Osteocyte (in vitro differentiated cells): ENCODE data around the gene ATP4A. TPM values are rescaled to one million over a fixed set of nuclear protein-coding genes. Genes with fewer than 3 reads are reported as not detected.

Experiments used
- DNase-seq: peaks from one replicate; pipeline ENCODE4 v3.0.0; 2021; ENCODE audit warnings: mixed read lengths; ENCODE audit not compliant: unreplicated experiment; ENCODE audit errors: extremely low spot score
- H3K27ac Mint-ChIP-seq: one replicate; pipeline ENCODE4 v1.8.0; 2021; ENCODE audit warnings: mild to moderate bottlenecking, mixed read lengths; ENCODE audit not compliant: unreplicated experiment
- H3K27me3 Mint-ChIP-seq: one replicate; pipeline ENCODE4 v1.8.0; 2021; ENCODE audit warnings: mixed read lengths; ENCODE audit not compliant: unreplicated experiment
- H3K36me3 Mint-ChIP-seq: one replicate; pipeline ENCODE4 v1.8.0; 2021; ENCODE audit warnings: mixed read lengths; ENCODE audit not compliant: unreplicated experiment
- H3K4me1 Mint-ChIP-seq: one replicate; pipeline ENCODE4 v1.8.0; 2021; ENCODE audit warnings: mixed read lengths; ENCODE audit not compliant: unreplicated experiment
- H3K4me3 Mint-ChIP-seq: one replicate; pipeline ENCODE4 v1.8.0; 2021; ENCODE audit warnings: mild to moderate bottlenecking, moderate library complexity, mixed read lengths; ENCODE audit not compliant: unreplicated experiment
- H3K9me3 Mint-ChIP-seq: one replicate; pipeline ENCODE4 v1.8.0; 2021; ENCODE audit warnings: mixed read lengths; ENCODE audit not compliant: unreplicated experiment
- total RNA-seq: library from RNA; stranded (reverse); gene quantifications from 2 replicates; pipeline ENCODE4 v1.2.1, GENCODE V29; 2021
- TF ChIP-seq, protein P1 (sequence below): fragments of 200-600 bp; sonication (generic); IDR thresholded peaks from 2 replicates; pipeline ENCODE4 v1.5.0; 2021; ENCODE audit warnings: antibody characterized with exemption, mild to moderate bottlenecking, moderate library complexity

The ATP4A gene
- total RNA-seq, 1 donor from 2014 or later, result not detected

DNA sequence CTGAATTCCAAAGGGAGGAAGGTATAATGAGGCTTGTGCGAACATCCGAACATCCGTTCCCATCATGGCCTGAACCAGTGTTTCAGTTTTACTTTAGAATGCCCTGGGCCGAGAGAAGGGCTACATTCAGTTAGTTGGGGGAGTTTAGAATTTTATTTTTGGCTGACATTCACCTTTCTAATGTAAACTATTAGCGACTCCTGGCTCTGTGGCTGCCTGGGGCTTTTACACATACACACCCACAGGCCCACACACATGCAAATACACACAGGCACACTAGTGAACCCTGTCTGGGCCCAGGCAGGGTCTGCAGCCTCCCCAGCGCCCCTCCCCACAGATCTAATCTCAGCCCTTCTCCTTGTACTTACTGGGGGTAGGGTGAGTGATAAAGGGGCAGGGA lies 24.1 kb downstream of the ATP4A start:
- H3K36me3 Mint-ChIP-seq, result no peaks in the 10 kb centered on the region
- peaks cover 2% of the 10 kb centered on the region for H3K4me1 Mint-ChIP-seq
- no peak overlapping the region for H3K4me3 Mint-ChIP-seq
- no peak overlapping the region for H3K27ac Mint-ChIP-seq
- H3K27me3 Mint-ChIP-seq, result no peaks in the 10 kb centered on the region
- no peak for DNase-seq
- TF ChIP-seq, protein P1, sequence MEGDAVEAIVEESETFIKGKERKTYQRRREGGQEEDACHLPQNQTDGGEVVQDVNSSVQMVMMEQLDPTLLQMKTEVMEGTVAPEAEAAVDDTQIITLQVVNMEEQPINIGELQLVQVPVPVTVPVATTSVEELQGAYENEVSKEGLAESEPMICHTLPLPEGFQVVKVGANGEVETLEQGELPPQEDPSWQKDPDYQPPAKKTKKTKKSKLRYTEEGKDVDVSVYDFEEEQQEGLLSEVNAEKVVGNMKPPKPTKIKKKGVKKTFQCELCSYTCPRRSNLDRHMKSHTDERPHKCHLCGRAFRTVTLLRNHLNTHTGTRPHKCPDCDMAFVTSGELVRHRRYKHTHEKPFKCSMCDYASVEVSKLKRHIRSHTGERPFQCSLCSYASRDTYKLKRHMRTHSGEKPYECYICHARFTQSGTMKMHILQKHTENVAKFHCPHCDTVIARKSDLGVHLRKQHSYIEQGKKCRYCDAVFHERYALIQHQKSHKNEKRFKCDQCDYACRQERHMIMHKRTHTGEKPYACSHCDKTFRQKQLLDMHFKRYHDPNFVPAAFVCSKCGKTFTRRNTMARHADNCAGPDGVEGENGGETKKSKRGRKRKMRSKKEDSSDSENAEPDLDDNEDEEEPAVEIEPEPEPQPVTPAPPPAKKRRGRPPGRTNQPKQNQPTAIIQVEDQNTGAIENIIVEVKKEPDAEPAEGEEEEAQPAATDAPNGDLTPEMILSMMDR, result no peak
- H3K9me3 Mint-ChIP-seq, result no peaks in the 10 kb centered on the region

DNA sequence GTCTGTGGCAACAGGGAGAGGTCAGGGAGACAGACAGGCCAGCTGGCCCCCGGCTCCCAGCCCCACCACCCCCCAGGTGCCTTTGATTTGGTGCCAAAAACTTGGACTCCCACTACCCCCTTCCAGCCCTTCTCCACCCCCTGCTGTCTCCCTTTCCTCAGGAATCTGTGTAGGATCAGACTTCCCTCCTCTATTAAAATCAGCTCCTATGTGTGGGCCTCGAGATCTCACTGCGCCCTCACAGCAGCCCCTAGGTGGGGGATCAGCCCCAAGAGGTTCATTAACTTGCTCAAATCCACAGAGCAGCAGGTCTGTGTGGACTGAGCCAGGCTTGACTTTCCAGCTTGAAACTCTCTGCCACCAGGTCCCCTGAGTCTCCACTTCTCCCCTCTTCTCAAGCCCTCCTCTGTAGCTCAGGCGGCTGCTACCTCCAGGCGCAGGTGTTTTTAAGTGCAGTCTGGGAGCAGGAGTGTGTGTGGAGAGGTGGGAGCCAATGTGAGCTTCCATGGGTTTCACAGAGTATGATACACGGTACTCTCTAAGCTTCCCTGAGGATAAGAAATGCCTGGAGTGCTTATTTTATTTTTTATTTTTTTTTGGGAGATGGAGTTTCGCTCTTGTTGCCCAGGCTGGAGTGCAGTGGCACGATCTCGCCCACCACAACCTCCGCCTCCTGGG lies 28.5 kb downstream of the ATP4A start:
- H3K9me3 Mint-ChIP-seq, result no peaks in the 10 kb centered on the region
- no peak overlapping the region for H3K27ac Mint-ChIP-seq
- no peak for DNase-seq

DNA sequence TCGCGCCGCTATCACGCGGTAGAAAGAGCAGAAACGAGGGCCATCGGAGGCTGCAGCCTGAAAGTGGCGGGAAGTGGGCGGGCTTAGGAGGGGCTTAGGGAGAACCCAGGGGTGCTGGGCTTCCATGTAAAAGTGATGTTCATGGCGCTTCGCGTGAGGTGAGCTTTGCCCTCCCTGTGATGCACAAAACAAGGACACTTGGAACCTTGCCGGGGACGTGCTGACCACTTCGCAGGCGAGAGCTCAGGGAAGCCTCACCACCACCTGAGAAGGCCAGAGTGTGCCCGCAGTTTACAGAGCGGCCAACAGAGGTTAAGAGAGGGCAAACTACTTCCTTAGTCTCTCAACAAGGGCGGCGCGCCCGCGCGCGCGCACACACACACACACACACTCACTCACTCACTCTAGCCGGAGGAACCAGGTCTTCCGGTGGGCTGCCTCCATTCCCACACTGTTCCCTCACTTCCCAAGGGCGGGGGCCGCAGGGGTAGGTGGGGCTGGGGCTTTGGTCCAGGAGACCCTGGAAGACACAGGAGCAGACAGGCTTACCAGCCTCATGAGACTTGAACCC lies 29.6 kb downstream of the ATP4A start:
- Mint-ChIP-seq H3K4me1 (no peaks in the 10 kb centered on the region), H3K9me3 (no peaks in the 10 kb centered on the region), H3K4me3 (no peak overlapping the region), H3K27me3 (peaks cover 6% of the 10 kb centered on the region), H3K36me3 (no peaks in the 10 kb centered on the region), H3K27ac (no peak overlapping the region)
- DNase-seq, result no peak
- TF ChIP-seq, protein P1, result no peak

More for the DNA sequence above, 28.5 kb downstream of the ATP4A start:
- H3K36me3 Mint-ChIP-seq, result no peaks in the 10 kb centered on the region
- peaks cover 6% of the 10 kb centered on the region for H3K27me3 Mint-ChIP-seq
- TF ChIP-seq, protein P1, result no peak
- H3K4me1 Mint-ChIP-seq, result no peaks in the 10 kb centered on the region
- H3K4me3 Mint-ChIP-seq, result no peak overlapping the region

DNA sequence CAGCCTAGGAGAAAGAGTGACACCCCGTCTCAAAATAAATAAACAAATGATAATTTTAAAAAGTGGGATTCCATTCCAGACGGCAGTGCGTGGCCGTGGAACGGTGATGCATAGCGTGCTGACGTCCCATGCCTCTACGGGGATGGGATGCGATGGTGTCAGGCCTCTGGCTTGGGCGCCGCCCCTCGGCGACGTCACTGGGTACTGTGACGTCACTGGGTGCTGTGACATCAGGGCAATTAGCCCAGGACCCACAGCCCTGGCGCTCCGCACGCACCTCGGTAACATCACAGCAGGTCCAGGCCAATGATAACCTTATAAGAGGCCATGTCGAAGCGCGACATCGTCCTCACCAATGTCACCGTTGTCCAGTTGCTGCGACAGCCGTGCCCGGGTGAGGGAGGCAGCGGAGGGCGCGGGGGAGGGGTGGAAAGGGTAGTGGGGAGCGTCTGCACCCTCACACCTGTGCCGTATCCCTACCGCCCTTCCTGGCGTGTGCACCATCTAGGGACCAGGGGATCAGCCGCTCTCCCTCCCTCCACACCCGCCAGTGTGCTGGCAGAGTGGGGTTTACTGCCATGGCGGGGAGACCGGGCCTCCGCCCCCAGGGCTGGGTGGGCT lies 30.1 kb downstream of the ATP4A start, which contains the start of gene GAPDHS:
GAPDHS (plus strand) TSS at position 256 of the 621 bp plus-strand sequence; CDS start at position 328, 72 bp downstream.
- Mint-ChIP-seq H3K27me3 (peaks cover 6% of the 10 kb centered on the region), H3K9me3 (no peaks in the 10 kb centered on the region), H3K36me3 (no peaks in the 10 kb centered on the region), H3K27ac (no peak within 1 kb of the TSS), H3K4me3 (no peak within 1 kb of the TSS), H3K4me1 (no peaks in the 10 kb centered on the region)
- no peak for DNase-seq
- TF ChIP-seq, protein P1, result no peak

DNA sequence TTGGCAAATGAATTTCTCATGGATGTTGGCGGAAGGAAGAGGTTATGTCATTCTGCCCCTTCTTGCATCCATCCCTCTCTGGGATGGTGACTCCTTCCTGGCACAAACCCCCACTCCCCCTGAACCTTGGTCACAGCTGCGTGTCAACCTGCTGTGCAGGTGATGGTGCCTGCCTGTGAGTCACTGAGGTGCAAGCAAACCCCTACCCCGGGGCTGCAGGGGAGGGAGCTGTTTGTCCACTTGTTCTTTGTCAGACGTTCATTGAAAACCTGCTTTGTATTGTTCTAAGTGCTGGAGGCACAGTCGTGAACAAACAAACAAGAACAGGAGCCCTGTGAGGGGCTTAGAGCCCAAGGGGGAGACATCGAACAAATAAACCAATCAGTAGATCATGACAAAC lies 32.2 kb downstream of the ATP4A start:
- no peak overlapping the region for H3K4me3 Mint-ChIP-seq
- no peaks in the 10 kb centered on the region for H3K9me3 Mint-ChIP-seq
- no peaks in the 10 kb centered on the region for H3K36me3 Mint-ChIP-seq
- no peaks in the 10 kb centered on the region for H3K4me1 Mint-ChIP-seq
- TF ChIP-seq, protein P1, result no peak
- peaks cover 6% of the 10 kb centered on the region for H3K27me3 Mint-ChIP-seq
- no peak overlapping the region for H3K27ac Mint-ChIP-seq
- no peak for DNase-seq
